GM12865 (cell line): Measurements from ENCODE around the gene FBXW7.

Experiments
- DNase-seq: peaks from one replicate; pipeline ENCODE4 v3.0.0; 2010; ENCODE audit warnings: low read depth
- H3K4me3 ChIP-seq: 2 replicates; pipeline ENCODE4 v1.5.1; 2011; ENCODE audit warnings: mild to moderate bottlenecking, low read depth, low read length, control low read depth
- TF ChIP-seq, protein P1 (sequence below): IDR thresholded peaks from 2 replicates; pipeline ENCODE4 v1.5.1; 2011; ENCODE audit warnings: low read length, control low read depth, low read depth, inconsistent platforms; ENCODE audit not compliant: insufficient read depth; ENCODE audit errors: missing control alignments

The FBXW7 gene

DNA sequence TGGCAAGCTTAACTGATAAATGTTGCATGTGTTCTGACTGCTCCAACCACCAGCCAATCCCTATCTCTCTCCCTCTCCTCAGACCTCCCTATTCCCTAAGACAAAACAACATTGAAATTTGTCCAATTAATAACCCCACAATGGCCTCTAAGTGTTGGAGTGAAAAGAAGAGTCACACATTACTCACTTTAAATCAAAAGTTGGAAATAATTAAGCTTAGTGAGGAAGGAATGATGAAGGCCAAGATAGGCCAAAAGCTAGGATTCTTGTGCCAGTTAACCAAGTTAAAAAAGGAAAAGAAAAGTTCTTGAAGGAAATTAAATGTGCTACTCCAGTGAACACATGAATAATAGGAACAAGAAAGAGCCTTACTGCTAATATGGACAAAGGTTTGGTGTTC is 55.6 kb downstream of the FBXW7 start:
- TF ChIP-seq, protein P1, sequence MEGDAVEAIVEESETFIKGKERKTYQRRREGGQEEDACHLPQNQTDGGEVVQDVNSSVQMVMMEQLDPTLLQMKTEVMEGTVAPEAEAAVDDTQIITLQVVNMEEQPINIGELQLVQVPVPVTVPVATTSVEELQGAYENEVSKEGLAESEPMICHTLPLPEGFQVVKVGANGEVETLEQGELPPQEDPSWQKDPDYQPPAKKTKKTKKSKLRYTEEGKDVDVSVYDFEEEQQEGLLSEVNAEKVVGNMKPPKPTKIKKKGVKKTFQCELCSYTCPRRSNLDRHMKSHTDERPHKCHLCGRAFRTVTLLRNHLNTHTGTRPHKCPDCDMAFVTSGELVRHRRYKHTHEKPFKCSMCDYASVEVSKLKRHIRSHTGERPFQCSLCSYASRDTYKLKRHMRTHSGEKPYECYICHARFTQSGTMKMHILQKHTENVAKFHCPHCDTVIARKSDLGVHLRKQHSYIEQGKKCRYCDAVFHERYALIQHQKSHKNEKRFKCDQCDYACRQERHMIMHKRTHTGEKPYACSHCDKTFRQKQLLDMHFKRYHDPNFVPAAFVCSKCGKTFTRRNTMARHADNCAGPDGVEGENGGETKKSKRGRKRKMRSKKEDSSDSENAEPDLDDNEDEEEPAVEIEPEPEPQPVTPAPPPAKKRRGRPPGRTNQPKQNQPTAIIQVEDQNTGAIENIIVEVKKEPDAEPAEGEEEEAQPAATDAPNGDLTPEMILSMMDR = no peak
- DNase-seq = no peak
- no peak overlapping the region for H3K4me3 ChIP-seq

GRCh38 chr4:152479428-152480026 is 56.4 kb downstream of the FBXW7 start:
- no peak overlapping the region for H3K4me3 ChIP-seq
- TF ChIP-seq, protein P1 = no peak
- no peak for DNase-seq

DNA sequence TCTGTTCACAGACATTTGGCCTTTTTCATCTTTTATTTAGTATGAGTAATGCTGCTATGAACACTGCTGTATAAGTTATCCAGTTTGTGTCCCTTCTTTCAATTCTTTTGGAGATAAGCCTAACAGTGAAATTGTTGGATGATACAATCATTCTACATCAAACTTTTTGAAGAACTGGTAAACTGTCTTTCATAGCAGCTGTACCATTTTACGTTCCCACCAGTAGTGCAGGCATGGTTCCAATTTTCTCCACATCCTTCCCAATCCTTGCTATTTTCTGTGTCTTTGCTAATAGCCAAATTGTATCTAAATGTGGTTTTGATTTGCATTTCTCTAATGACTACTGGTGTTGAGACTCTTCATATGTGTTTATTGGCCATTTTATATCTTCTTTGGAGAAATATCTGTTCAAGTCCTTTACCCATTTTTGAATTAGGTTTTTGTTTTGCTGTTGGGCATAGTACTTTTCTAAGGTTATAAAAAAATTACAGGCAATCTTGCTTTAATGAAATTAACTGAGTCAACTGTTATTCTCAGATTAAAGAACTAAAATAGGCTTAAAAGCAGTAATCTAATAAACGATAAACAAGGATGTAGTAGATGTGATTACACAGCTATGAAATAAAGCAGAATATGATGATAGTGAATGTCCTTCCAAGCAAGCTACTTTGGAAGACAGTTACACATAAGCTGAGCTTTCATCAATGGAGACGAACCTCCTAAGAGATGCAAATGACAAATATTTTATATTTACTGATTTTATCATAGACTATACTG is 57.2 kb downstream of the FBXW7 start:
- TF ChIP-seq, protein P1 = no peak
- H3K4me3 ChIP-seq = no peak overlapping the region
- DNase-seq = no peak

DNA sequence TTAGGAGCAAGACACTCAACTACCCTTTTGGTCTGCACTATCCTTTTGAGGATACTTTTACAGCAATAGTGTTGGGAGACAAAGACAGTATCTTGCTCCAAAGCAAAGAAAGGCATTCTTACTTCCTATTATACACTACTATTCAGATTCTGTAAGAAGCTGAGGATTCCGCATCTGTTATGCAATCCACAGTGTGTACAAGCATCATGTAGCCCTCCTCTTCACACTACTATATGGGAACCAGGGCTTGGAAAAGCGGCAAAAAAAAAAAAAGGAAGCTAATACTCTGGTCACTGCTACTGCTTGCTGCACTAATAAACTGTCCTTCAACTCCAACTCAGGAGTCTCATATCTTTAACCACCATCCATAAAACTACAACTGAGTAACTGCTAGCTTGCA is 59.1 kb downstream of the FBXW7 start:
- DNase-seq = no peak
- no peak overlapping the region for H3K4me3 ChIP-seq
- TF ChIP-seq, protein P1 = no peak

DNA sequence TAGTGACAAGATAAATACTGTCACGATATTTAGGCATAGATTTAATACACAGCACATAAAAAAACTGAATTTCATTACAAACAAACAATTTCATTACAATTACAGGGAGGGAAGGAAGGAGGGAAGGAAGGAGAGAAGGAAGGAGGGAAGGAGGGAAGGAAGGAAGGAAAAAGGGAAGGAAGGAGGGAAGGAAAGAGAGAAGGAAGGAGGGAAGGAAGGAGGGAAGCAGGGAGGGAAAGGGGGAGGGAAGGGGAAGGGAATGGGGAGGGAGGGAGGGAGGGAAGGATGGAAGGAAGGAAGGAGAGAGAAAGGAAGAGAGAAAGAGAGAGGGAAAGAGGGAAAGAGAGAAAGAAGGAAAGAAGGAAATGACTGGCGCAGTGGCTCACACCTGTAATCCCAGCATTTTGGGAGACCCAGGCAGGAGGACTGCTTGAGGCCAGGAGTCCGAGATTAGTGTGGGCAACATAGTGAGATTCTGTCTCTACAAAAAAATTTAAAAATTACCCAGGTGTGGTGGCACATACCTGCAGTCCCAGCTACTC is 64.6 kb downstream of the FBXW7 start:
- TF ChIP-seq, protein P1 = no peak
- no peak overlapping the region for H3K4me3 ChIP-seq
- no peak for DNase-seq

DNA sequence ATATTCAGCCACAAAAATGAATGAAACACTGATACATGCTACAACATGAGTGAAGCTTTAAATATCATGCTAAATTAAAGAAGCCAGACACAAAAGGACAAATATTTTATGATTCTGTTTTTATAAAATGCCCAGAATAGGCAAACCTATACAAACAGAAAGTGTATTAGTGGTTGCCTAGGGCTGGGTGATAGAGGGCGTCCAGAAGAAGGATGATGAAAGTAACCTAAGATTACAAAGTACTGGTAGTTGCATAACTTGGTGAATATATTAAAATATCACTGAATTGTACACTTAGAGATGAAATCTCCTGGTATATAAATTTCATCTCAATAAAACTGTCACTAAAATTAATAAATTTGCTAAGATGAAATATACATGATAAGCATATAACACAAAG is 67.5 kb downstream of the FBXW7 start:
- no peak for DNase-seq
- no peak overlapping the region for H3K4me3 ChIP-seq
- TF ChIP-seq, protein P1 = no peak
